K562 (cell line): ENCODE measurements around the gene KRTAP1-1. TPM values are rescaled to one million over a fixed set of nuclear protein-coding genes. Genes with fewer than 3 reads are reported as not detected.

Experiments
- ATAC-seq: fragments of 200-7000 bp; cut with Tn5 transposase; 3 replicates; pipeline ENCODE4 v1.9.1; 2020; ENCODE audit warnings: moderate library complexity
- BruUV-seq: library from RNA; stranded (reverse); fragments of 400-500 nt; replicated peaks from 2 replicates; lab custom pipeline; 2021; lab: Mats Ljungman, UMichigan
- CTCF ChIA-PET: fragments of 300-600 bp; formaldehyde crosslinking; extraction: SDS; loops from one replicate; lab custom pipeline; 2021; ENCODE audit warnings: low intra/inter-chr PET ratio; lab: Yijun Ruan, JAX
- POLR2A ChIA-PET: fragments of 300-600, 350-650 bp; sonication (Branson Sonifier 250); formaldehyde crosslinking; extraction: SDS; loops from one replicate; lab custom pipeline; 2021; ENCODE audit warnings: antibody characterized with exemption, inconsistent platforms; lab: Yijun Ruan, JAX
- DNase-seq, 4 experiments: peaks; one replicate each; pipeline versions ENCODE4 v3.0.0 to v3.0.0-alpha.2; 2011 to 2018; ENCODE audit warnings: low spot score in 3 of 4, mixed read lengths in 3 of 4; ENCODE audit errors: extremely low read depth in 1 of 4
- FAIRE-seq: peaks from 2 replicates; lab custom pipeline; 2011; peaks lifted over from hg19 to GRCh38; lab: Jason Lieb, UNC
- H2AFZ ChIP-seq: 2 replicates; pipeline ENCODE4 v1.6.0; 2011; ENCODE audit warnings: low read depth, low read length, control low read depth, inconsistent platforms
- H3K27ac ChIP-seq: fragments of 200-600 bp; 3 replicates; pipeline ENCODE4 v1.8.0; 2011; ENCODE audit warnings: low read depth, mild to moderate bottlenecking, control low read depth, inconsistent platforms, low read length, moderate library complexity, mixed read lengths; ENCODE audit errors: extremely low read depth
- H3K27me3 ChIP-seq, 2 experiments: fragments of 300-600 bp in 1 of 2; 2 replicates in 1 of 2; 3 replicates in 1 of 2; pipeline versions ENCODE4 v1.6.0 to v1.8.0; 2011; ENCODE audit warnings: inconsistent platforms in 2 of 2, low read length in 2 of 2, mild to moderate bottlenecking in 1 of 2, mixed read lengths in 1 of 2, moderate library complexity in 1 of 2; ENCODE audit not compliant: control insufficient read depth in 2 of 2, insufficient read depth in 2 of 2
- H3K36me3 ChIP-seq: fragments of 300-600 bp; 3 replicates; pipeline ENCODE4 v1.8.0; 2011; ENCODE audit warnings: mild to moderate bottlenecking, low read length, inconsistent platforms; ENCODE audit not compliant: control insufficient read depth, insufficient read depth
- H3K4me1 ChIP-seq, 2 experiments: fragments of 200-600 bp in 1 of 2; replicated peaks in 1 of 2; 2 replicates in 1 of 2; 3 replicates in 1 of 2; pipeline versions ENCODE4 v1.5.1 to v1.8.0; 2011; ENCODE audit warnings: inconsistent platforms in 2 of 2, low read length in 2 of 2, mild to moderate bottlenecking in 1 of 2, mixed read lengths in 1 of 2, moderate library complexity in 1 of 2; ENCODE audit not compliant: control insufficient read depth in 2 of 2, insufficient read depth in 2 of 2
- H3K4me2 ChIP-seq: 2 replicates; pipeline ENCODE4 v1.6.1; 2011; ENCODE audit warnings: low read length, control low read depth, inconsistent platforms, mixed read lengths; ENCODE audit not compliant: insufficient read depth
- H3K4me3 ChIP-seq: fragments of 200-600 bp; sonication (generic), shearing (Covaris generic); 2 replicates; pipeline ENCODE4 v1.5.1; 2016; ENCODE audit warnings: control low read depth, inconsistent platforms
- H3K79me2 ChIP-seq: fragments of 200-600 bp; 3 replicates; pipeline ENCODE4 v1.8.0; 2011; ENCODE audit warnings: low read length, inconsistent platforms; ENCODE audit not compliant: control insufficient read depth, insufficient read depth
- H3K9ac ChIP-seq, 2 experiments: 2 replicates each; pipeline versions ENCODE4 v1.6.0 to v1.6.1; 2011; ENCODE audit warnings: low read depth in 2 of 2, low read length in 2 of 2, control low read depth in 1 of 2, inconsistent platforms in 1 of 2, mild to moderate bottlenecking in 1 of 2, mixed read lengths in 1 of 2; ENCODE audit not compliant: insufficient read depth in 1 of 2
- H3K9me1 ChIP-seq: one replicate; pipeline ENCODE4 v1.6.0; 2011; ENCODE audit warnings: inconsistent platforms, mild to moderate bottlenecking, low read length, moderate library complexity; ENCODE audit not compliant: control insufficient read depth, insufficient read depth
- H3K9me3 ChIP-seq: replicated peaks from 2 replicates; pipeline ENCODE4 v1.5.1; 2011; ENCODE audit warnings: low read depth, low read length, inconsistent platforms; ENCODE audit not compliant: control insufficient read depth, insufficient read depth
- H4K20me1 ChIP-seq: replicated peaks from 2 replicates; pipeline ENCODE4 v1.6.1; 2011; ENCODE audit warnings: low read length, inconsistent platforms, mixed read lengths; ENCODE audit not compliant: control insufficient read depth, insufficient read depth
- ARHGAP35 ChIP-seq: fragments of 450-650 bp; IDR thresholded peaks from 2 replicates; pipeline ENCODE4 v1.6.1; 2018; ENCODE audit not compliant: partially characterized antibody
- CUX1 ChIP-seq: fragments of 200-800 bp; sonication (Bioruptor generic); IDR thresholded peaks from 2 replicates; pipeline ENCODE4 v1.6.1; 2016; ENCODE audit warnings: missing genetic modification characterization, missing compliant biosample characterization
- NR4A1 ChIP-seq, 2 experiments: fragments of 250-450 bp in 1 of 2; fragments of 450-650 bp in 1 of 2; sonication (Bioruptor Pico) in 1 of 2; IDR thresholded peaks; 2 replicates each; pipeline versions ENCODE4 v1.4.0 to v1.6.1; 2016 to 2020; ENCODE audit warnings: mild to moderate bottlenecking in 2 of 2, missing compliant biosample characterization in 1 of 2, missing genetic modification characterization in 1 of 2, moderate library complexity in 1 of 2
- PHB2 ChIP-seq: fragments of 450-650 bp; IDR thresholded peaks from 2 replicates; pipeline ENCODE4 v1.6.1; 2017; ENCODE audit warnings: low read depth
- SAFB ChIP-seq: fragments of 200-400 bp; formaldehyde crosslinking; IDR thresholded peaks from 2 replicates; pipeline ENCODE4 v1.6.1; 2017; ENCODE audit warnings: low read depth, low read length, borderline replicate concordance
- SIX5 ChIP-seq, 2 experiments: IDR thresholded peaks; 2 replicates each; pipeline ENCODE4 v1.6.1; 2011; ENCODE audit warnings: low read length in 2 of 2, borderline replicate concordance in 1 of 2, low read depth in 1 of 2, mild to moderate bottlenecking in 1 of 2, moderate library complexity in 1 of 2; ENCODE audit not compliant: insufficient read depth in 1 of 2
- TRIM25 ChIP-seq: fragments of 450-650 bp; IDR thresholded peaks from 2 replicates; pipeline ENCODE4 v1.7.0; 2016; ENCODE audit warnings: borderline replicate concordance
- ZNF561 ChIP-seq: fragments of 450-650 bp; formaldehyde crosslinking; conservative IDR thresholded peaks from 2 replicates; pipeline ENCODE4 v1.4.0; 2020; ENCODE audit warnings: mild to moderate bottlenecking, moderate library complexity
- WGBS: fragments of 100-300 bp; shearing (Covaris generic); methylation state at CpG from one replicate; pipeline ENCODE4 v1.1.6; 2016; ENCODE audit warnings: low coverage, mixed read lengths; ENCODE audit not compliant: insufficient coverage; ENCODE audit errors: missing lambda C conversion rate; 5-methylcytosine and 5-hydroxymethylcytosine counted together
- in situ Hi-C: fragments of 300-500 bp; cut with MboI; formaldehyde crosslinking; loops from 4 replicates; pipeline ENCODE4 v1.15.0; 2018; ENCODE audit warnings: inconsistent platforms, mixed read lengths
- intact Hi-C: fragments of 100-400 bp; cut with micrococcal nuclease; formaldehyde crosslinking; loops from 2 replicates; pipeline ENCODE4 v1.14.2; 2022
- polyA plus RNA-seq, 8 experiments: library from polyadenylated mRNA; depleted of rRNA in 4 of 8; stranded (reverse) in 5 of 8; unstranded in 3 of 8; fragments of >200 nt; fragmentation: Nextera tagmentation in 2 of 8; fragmentation: Illumina TruSeq in 1 of 8; extraction: Ambion mirVana in 2 of 8; extraction: Trizol in 1 of 8; gene quantifications; 2 replicates each; pipeline versions ENCODE4 v1.2.1 to v1.2.3, GENCODE V29; 2011 to 2014; ENCODE audit warnings: inconsistent platforms in 1 of 8, missing spikeins in 1 of 8
- total RNA-seq, 7 experiments: library from RNA; depleted of rRNA in 6 of 7; stranded (reverse); fragments of >200 nt in 6 of 7; fragmentation: Illumina TruSeq in 2 of 7; extraction: Trizol in 2 of 7; gene quantifications; 2 replicates each; pipeline versions ENCODE4 v1.2.1 to v1.2.3, GENCODE V29; 2011 to 2021; ENCODE audit warnings: low replicate concordance in 1 of 7

Gene KRTAP1-1
- total and polyA plus RNA-seq, 9 of the 15 experiments (the other 6 are each of a cell fraction or from before 2014, with no cell fraction given) = not detected

- Histone ChIP-seq H3K9me1 (no peaks in the 10 kb centered on the region), H3K9ac (no peak overlapping the region), H3K27me3 (peaks cover 0 to 7% of the 10 kb centered on the region in 2 experiments; a peak in 2 of 5 replicates), H3K79me2 (no peaks in the 10 kb centered on the region), H3K4me3 (no peak overlapping the region), H3K9me3 (no peaks in the 10 kb centered on the region), H4K20me1 (no peaks in the 10 kb centered on the region), H3K27ac (no peak overlapping the region), H3K4me2 (no peak overlapping the region), H3K36me3 (no peaks in the 10 kb centered on the region), H3K4me1 (no peaks in the 10 kb centered on the region), H2AFZ (no peak overlapping the region)
- intact Hi-C loops (no loop called here), in situ Hi-C loops (no loop called here)
- no peak for TF ChIP-seq SIX5 (IDR thresholded peaks at IDR 0.05; ENCODE audit: borderline replicate concordance in 1 of 2, insufficient read depth in 1 of 2, low read depth in 1 of 2, low read length in 2 of 2)
- TF ChIP-seq ZNF561 (CRISPR knock-in tag) = no peak
- no peak for TF ChIP-seq PHB2
- no peak for TF ChIP-seq NR4A1 (CRISPR knock-in tag; IDR thresholded peaks at IDR 0.05)
- no peak for TF ChIP-seq NR4A1 (tag; IDR thresholded peaks at IDR 0.05)
- TF ChIP-seq CUX1 (CRISPR knock-in tag) = no peak
- no peak for TF ChIP-seq ARHGAP35
- TF ChIP-seq TRIM25 = no peak
- TF ChIP-seq SAFB = no peak
- BruUV-seq = no TSS peak
- FAIRE-seq (no peak), ATAC-seq (no peak), DNase-seq (no peak)
- POLR2A ChIA-PET = interaction anchor here (0.7 kb wide), 1 partner anchor 14 kb away, joined by 3 read pairs; no protein-coding TSS in a partner anchor
- WGBS = 1% methylated on average over 4 of the region's 4 CpGs
- CTCF ChIA-PET = no interaction called here
Observed at GRCh38 chr17:41054025-41054424, 12.8 kb upstream of the KRTAP1-1 start.
